Uterus (tissue), 4 donors: Measurements from ENCODE around the gene ATP11B. TPM values are rescaled to one million over a fixed set of nuclear protein-coding genes. Genes with fewer than 3 reads are reported as not detected.
A peak's percentile ranks its signal among the peaks of the same experiment; 100 is the strongest.

Source experiments
- DNase-seq, 2 donors: peaks; one replicate each; pipeline ENCODE4 v3.0.0-alpha.2; 2019 to 2020
- H3K27ac ChIP-seq, 2 donors: fragments of 200-600 bp; sonication (generic); 1 replicate in 1 of 2; 2 replicates in 1 of 2; pipeline ENCODE4 v1.5.1; 2016 to 2018
- H3K27me3 ChIP-seq, 2 donors: fragments of 200-600 bp; sonication (generic); one replicate each; pipeline ENCODE4 v1.5.1; 2018 to 2019; ENCODE audit warnings: control low read depth in 1 of 2
- H3K36me3 ChIP-seq, 2 donors: fragments of 200-600 bp; sonication (generic); one replicate each; pipeline ENCODE4 v1.5.1; 2019; ENCODE audit warnings: control low read depth in 1 of 2
- H3K4me1 ChIP-seq, 2 donors: fragments of 200-600 bp; sonication (generic); one replicate each; pipeline ENCODE4 v1.5.1; 2018 to 2019; ENCODE audit warnings: control low read depth in 1 of 2
- H3K4me3 ChIP-seq, 2 donors: fragments of 200-600 bp; sonication (generic); 1 replicate in 1 of 2; 2 replicates in 1 of 2; pipeline ENCODE4 v1.5.1; 2018 to 2019; ENCODE audit warnings: mild to moderate bottlenecking in 1 of 2
- H3K9me3 ChIP-seq, 2 donors: fragments of 200-600 bp; sonication (generic); one replicate each; pipeline ENCODE4 v1.5.1; 2019; ENCODE audit warnings: control low read depth in 1 of 2
- CTCF ChIP-seq, 4 experiments: fragments of 200-600 bp in 2 of 4; fragments of 450-650 bp in 2 of 4; sonication (generic) in 2 of 4; IDR thresholded peaks; one replicate each; pipeline ENCODE4 v1.5.1; 2016 to 2019; ENCODE audit warnings: antibody characterized with exemption in 4 of 4, mild to moderate bottlenecking in 2 of 4, moderate library complexity in 1 of 4
- POLR2A ChIP-seq, 2 donors: fragments of 450-650 bp; IDR thresholded peaks; one replicate each; pipeline ENCODE4 v1.6.1; 2016; ENCODE audit warnings: antibody characterized with exemption in 2 of 2, mild to moderate bottlenecking in 1 of 2, moderate library complexity in 1 of 2
- intact Hi-C: fragments of 100-400 bp; cut with DNase I; formaldehyde crosslinking; loops from one replicate; pipeline ENCODE4 v1.15.1; 2023; ENCODE audit warnings: low total_unique reads
- total RNA-seq, 4 donors: library from RNA; depleted of rRNA in 3 of 4; stranded (reverse); fragments of >200 nt in 3 of 4; gene quantifications; one replicate each; pipeline versions ENCODE4 v1.1.0 to v1.2.4, GENCODE V29; 2014 to 2023
- donor health status: DM: yes; HTN: yes; CAD: no.

Gene ATP11B
- total RNA-seq, 4 donors from 2014 or later: 53.5 to 136 (median 95.1) TPM

DNA sequence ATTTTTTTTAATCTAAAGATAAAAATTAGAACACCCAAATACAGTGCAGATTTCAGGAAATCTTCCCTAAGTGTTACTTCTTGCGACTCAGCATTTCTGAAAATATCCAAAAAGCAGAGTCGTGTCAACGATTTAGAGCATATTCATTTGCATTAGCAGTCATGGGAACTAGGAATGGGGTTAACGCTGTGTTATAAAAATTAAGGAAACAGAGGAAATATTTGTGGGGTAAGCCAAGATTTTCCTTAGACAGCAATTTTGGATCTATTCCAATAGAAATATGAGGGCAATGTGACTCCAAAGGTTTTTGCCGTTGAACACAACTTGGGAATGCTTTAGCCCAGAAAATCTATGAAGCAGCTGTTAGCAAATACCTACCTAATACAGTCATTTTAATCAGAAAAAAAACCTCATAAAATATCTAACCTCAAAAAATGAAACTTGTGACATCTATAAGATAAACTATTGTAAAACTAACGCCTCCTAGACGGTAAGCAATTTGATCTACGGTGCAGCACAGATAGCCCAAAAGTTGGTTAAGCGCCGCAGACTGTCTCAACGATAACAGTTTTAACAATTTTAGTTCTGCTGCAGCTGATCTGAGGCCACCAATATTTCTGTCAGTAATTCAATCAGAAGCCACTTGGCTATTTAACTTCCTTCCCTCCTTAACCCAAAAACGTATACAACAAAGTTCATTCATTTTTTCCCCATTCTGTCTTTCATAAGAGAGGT, 5.8 kb upstream of the ATP11B start:
- intact Hi-C loops: no loop called here
- TF ChIP-seq POLR2A (IDR thresholded peaks at IDR 0.05) (no peak), CTCF (IDR thresholded peaks at IDR 0.05) (no peak)
- Histone ChIP-seq H3K4me3 (no peak overlapping the region), H3K9me3 (no peaks in the 10 kb centered on the region), H3K27me3 (no peaks in the 10 kb centered on the region), H3K4me1 (no peaks in the 10 kb centered on the region), H3K36me3 (no peaks in the 10 kb centered on the region), H3K27ac (no peak overlapping the region)
- no peak for DNase-seq

GRCh38 chr3:182789371-182789770, 3.9 kb upstream of the ATP11B start:
- Histone ChIP-seq H3K36me3 (no peaks in the 10 kb centered on the region), H3K27me3 (no peaks in the 10 kb centered on the region), H3K4me3 (no peak overlapping the region), H3K9me3 (no peaks in the 10 kb centered on the region), H3K4me1 (no peaks in the 10 kb centered on the region), H3K27ac (no peak overlapping the region)
- DNase-seq: no peak
- TF ChIP-seq POLR2A (IDR thresholded peaks at IDR 0.05): no peak
- TF ChIP-seq CTCF (IDR thresholded peaks at IDR 0.05): no peak
- intact Hi-C loops: no loop called here

DNA sequence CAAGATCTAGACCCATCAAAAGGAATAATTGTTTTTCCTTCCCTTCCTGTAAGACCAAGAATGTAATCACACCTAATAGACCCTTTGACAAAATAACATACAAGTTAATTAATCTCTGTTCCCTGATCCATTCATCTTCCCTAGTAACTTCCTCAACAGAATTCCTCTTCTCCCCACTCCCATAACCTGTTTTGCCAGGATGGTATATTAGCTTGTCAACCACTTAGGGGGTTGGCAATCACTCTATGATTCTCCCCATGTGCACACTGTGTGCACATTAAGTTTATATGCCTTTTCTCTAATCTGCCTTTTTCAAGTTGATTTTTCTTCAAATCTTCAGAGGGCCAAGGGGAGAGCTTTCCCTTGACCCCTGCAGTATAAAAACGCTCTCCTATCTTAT, 2.7 kb upstream of the ATP11B start:
- no peaks in the 10 kb centered on the region for H3K36me3 ChIP-seq
- no peak for TF ChIP-seq CTCF (IDR thresholded peaks at IDR 0.05)
- TF ChIP-seq POLR2A (IDR thresholded peaks at IDR 0.05): no peak
- DNase-seq: no peak

DNA sequence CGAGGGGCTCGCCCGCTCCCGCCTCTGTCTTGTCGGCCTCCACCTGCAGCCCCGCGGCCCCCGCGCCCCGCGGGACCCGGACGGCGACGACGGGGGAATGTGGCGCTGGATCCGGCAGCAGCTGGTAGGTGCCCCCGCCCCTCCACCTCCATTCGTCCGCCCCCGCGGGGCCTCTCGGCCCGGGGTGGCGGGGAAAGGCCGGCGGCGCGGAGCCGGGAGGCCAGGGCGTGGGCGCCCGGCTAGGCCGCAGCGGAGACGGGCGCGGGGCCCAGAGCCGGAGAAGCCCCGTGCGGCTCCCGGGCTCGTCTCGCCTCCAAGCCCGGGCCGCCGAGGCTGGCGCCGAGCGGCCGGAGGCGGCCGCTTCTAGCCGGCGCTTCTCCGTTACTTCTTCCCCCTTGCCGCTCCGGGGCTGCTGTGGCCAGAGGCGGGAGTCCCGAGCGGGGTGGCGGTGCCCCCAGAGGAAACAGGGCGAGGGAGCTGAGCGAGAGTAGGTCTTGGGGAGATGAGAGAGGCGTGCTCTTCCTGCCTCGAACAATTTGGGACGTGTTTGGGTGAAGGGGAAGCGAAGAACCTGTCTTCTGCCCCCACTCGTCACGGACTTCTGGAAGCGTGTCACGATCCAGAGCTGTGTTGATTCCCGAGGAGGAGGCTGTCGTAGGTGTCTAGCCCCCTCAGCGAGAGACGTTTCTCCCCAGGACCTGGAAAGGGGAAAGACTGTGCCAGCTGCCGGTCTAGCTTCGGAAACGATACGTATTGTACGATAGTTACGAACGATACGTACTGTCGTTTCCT, 555 bp downstream of the ATP11B start:
- peak overlapping the region; percentile 63 to 96 for H3K4me3 ChIP-seq
- TF ChIP-seq POLR2A (IDR thresholded peaks at IDR 0.05) (no peak), CTCF (IDR thresholded peaks at IDR 0.05) (peak in 1 of 4 experiments; percentile 1)
- DNase-seq: peak; percentile 31 to 34
- H3K27me3 ChIP-seq: no peaks in the 10 kb centered on the region
- intact Hi-C loops: no loop called here
- peak overlapping the region; percentile 90 to 91 for H3K27ac ChIP-seq
- no peaks in the 10 kb centered on the region for H3K4me1 ChIP-seq
- no peaks in the 10 kb centered on the region for H3K36me3 ChIP-seq
- H3K9me3 ChIP-seq: no peaks in the 10 kb centered on the region

More for the DNA sequence above, 2.7 kb upstream of the ATP11B start:
- intact Hi-C loops: no loop called here
- H3K27ac ChIP-seq: no peak overlapping the region
- H3K4me1 ChIP-seq: no peaks in the 10 kb centered on the region
- H3K4me3 ChIP-seq: no peak overlapping the region
- H3K9me3 ChIP-seq: no peaks in the 10 kb centered on the region
- H3K27me3 ChIP-seq: no peaks in the 10 kb centered on the region
